ENCODE results near the gene RNF227.

Gene RNF227

DNA sequence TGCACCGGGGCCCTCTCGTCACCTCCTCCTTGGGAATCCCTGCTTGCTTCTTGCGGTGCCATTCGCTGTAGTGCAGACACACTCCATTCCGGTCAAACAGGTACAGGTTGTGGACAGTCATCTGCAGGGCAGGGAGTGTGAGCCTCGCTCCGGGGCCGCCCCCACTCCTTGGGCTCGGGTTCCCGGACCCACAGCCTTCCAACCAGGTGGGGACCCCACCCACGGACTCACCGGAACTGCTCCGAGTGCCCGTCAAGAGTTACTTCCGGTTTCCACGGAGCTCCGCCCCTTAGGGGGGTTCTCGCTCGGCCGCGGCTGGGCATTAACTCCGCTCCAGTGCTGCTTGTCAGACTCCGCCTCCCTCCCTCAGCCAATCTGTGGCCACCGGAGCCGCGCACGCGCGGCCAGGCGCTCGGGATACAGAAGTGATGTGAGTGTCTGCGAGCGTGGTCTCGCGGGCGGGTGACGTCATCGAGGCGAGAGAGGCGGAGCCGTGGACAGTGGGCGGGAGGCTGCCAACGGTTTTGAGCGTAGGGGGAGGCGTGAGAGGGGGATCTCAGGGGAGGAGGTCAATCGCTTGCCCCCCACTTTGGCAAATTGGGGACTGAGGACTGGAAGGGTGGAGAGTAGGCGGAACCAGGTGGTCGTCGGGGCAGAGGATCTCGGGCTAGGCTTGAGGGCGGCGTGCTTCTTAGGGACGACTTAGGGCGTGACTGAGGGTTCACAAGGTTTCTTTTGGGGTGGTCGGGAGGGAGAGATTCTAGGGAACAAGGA lies 15.8 kb upstream of the RNF227 start, which contains the start of the genes CNTROB and TRAPPC1:
Gene CNTROB (plus strand): TSS at position 498 of the 774 bp plus-strand sequence. CDS start 874 bp downstream, outside the sequence.
Gene TRAPPC1 (minus strand): TSS at position 238 of the 774 bp plus-strand sequence. CDS start 117 bp downstream, at position 121.
- peak; percentile 99 for DNase-seq
- TF ChIP-seq, protein P1, sequence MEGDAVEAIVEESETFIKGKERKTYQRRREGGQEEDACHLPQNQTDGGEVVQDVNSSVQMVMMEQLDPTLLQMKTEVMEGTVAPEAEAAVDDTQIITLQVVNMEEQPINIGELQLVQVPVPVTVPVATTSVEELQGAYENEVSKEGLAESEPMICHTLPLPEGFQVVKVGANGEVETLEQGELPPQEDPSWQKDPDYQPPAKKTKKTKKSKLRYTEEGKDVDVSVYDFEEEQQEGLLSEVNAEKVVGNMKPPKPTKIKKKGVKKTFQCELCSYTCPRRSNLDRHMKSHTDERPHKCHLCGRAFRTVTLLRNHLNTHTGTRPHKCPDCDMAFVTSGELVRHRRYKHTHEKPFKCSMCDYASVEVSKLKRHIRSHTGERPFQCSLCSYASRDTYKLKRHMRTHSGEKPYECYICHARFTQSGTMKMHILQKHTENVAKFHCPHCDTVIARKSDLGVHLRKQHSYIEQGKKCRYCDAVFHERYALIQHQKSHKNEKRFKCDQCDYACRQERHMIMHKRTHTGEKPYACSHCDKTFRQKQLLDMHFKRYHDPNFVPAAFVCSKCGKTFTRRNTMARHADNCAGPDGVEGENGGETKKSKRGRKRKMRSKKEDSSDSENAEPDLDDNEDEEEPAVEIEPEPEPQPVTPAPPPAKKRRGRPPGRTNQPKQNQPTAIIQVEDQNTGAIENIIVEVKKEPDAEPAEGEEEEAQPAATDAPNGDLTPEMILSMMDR (IDR thresholded peaks at IDR 0.05) = no peak
- H3K27ac Mint-ChIP-seq = peak within 1 kb of the TSS; percentile 97
- peaks cover 39% of the 10 kb centered on the region for H3K27me3 Mint-ChIP-seq (ENCODE audit: low read depth, poor library complexity)
- H3K9me3 Mint-ChIP-seq = no peaks in the 10 kb centered on the region
- H3K36me3 Mint-ChIP-seq (ENCODE audit: low read depth) = peaks cover 27% of the 10 kb centered on the region
- H3K4me3 Mint-ChIP-seq = peak within 1 kb of the TSS; percentile 99
- peaks cover 75% of the 10 kb centered on the region for H3K4me1 Mint-ChIP-seq

DNA sequence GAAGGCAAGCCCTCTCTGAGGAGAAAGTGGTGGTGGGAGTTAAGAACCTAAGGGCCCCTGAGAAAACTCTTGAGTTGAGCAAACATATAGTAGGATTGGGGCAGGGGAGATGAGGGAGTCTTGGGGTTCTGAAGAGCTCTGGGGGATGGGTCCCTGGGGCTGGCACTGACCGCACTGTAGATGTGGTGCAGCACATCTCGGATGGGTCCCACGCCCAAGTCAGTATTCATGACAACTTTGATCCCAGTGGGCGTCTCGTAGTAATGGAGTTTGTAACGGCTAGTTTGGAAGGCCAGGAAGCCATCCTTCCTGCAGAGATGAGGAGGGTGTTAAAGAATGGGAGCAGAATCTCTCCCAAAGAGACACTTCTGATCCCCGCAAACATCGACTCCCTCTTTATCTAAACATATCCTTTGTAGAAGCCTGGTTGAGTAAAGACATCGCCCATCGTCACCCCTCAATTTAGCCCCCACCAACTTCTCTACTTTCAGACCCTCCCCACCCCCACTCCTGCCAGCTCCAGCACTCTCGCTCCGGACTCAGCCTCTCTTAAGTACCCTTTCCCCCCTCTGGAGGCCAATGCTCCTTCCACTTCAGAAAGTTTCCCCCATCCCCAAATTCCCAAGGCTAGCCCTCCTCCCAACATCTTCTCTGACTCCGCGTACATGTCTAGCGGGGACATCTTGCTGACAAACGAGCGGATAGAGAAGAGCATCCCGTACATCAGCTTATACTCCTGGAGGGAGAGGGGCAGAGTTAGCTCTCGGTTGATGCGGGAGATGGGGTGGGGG lies 14.9 kb upstream of the RNF227 start:
- Mint-ChIP-seq H3K9me3 (no peaks in the 10 kb centered on the region), H3K4me3 (peak overlapping the region; percentile 99), H3K4me1 (peaks cover 75% of the 10 kb centered on the region), H3K27ac (peak overlapping the region; percentile 27), H3K27me3 (ENCODE audit: low read depth, poor library complexity) (peaks cover 48% of the 10 kb centered on the region), H3K36me3 (ENCODE audit: low read depth) (peaks cover 18% of the 10 kb centered on the region)
- no peak for DNase-seq
- TF ChIP-seq, protein P1 (IDR thresholded peaks at IDR 0.05) = no peak

DNA sequence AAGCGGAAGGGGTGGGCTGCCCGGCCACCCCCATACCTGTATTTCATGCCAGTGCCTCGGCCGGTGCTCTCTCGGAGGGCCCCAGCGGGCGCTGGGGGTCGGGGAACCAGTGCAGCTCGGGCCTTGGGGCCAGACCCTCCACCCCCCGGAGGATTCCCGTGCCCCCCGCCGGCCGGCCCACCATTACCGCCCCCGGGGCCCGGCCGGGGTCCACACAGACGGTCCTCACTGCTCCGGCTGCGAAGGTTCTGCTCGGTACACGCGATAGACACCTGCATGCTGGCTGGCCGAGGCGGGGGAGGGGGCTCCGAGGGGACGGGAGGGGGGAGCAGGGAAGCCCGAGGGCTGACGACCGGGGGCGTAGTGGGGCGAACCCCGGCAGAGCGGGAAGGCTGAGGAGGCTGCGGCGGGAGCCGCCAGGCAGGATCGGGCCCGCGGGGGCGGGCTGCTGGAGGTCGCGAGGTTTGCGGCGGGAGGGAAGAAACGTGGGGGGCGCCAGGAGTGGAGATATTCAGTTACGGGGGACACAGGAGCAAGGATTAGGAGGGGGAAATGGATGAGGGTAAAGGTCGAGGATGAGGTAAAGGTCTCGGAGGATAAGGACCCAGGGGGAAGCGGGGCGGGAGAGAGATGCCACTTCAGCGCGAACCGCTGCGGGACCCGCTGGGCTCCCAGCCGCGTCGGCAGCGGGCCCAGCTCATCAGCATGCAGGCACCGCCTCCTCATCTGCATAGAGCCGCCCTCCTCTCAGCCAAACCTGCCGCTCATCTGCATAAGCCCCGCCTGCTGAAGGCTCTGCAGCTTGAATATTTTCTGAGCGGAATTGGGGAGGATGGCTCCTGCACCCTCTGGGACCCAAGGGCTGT lies 13.3 kb upstream of the RNF227 start, which contains the start of gene KCNAB3:
Gene KCNAB3 (minus strand): TSS at position 699 of the 866 bp plus-strand sequence. CDS start 421 bp downstream, at position 278.
- peak; percentile 86 for DNase-seq
- peak within 1 kb of the TSS; percentile 99 for H3K4me3 Mint-ChIP-seq
- no peaks in the 10 kb centered on the region for H3K9me3 Mint-ChIP-seq
- peaks cover 2% of the 10 kb centered on the region for H3K36me3 Mint-ChIP-seq (ENCODE audit: low read depth)
- H3K27me3 Mint-ChIP-seq (ENCODE audit: low read depth, poor library complexity) = peaks cover 52% of the 10 kb centered on the region
- no peak within 1 kb of the TSS for H3K27ac Mint-ChIP-seq
- TF ChIP-seq, protein P1 (IDR thresholded peaks at IDR 0.05) = no peak
- peaks cover 62% of the 10 kb centered on the region for H3K4me1 Mint-ChIP-seq

DNA sequence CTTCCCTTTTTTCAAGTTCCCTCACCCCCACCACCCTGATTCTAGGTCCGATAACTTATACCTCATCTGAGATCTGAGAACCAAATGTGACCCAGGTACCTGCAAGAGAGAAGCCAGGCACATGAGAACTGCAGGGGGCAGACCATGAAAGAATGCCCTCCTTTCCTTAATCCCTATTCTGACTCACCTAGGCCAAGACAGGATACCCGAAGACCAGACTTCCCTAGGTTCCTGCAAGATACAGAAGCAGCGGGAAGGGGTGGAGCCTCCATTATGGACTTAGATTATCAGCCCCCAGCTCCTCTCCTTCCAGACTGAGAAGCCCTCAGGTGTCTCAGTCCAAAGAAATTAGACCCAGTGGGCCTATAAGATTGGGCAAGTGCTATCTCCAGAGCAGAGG lies 11.5 kb upstream of the RNF227 start:
- TF ChIP-seq, protein P1 (IDR thresholded peaks at IDR 0.05) = no peak
- no peak overlapping the region for H3K4me3 Mint-ChIP-seq
- peaks cover 59% of the 10 kb centered on the region for H3K27me3 Mint-ChIP-seq (ENCODE audit: low read depth, poor library complexity)
- H3K4me1 Mint-ChIP-seq = peaks cover 52% of the 10 kb centered on the region
- no peak overlapping the region for H3K27ac Mint-ChIP-seq
- DNase-seq = no peak
- H3K9me3 Mint-ChIP-seq = no peaks in the 10 kb centered on the region
- H3K36me3 Mint-ChIP-seq (ENCODE audit: low read depth) = no peaks in the 10 kb centered on the region

DNA sequence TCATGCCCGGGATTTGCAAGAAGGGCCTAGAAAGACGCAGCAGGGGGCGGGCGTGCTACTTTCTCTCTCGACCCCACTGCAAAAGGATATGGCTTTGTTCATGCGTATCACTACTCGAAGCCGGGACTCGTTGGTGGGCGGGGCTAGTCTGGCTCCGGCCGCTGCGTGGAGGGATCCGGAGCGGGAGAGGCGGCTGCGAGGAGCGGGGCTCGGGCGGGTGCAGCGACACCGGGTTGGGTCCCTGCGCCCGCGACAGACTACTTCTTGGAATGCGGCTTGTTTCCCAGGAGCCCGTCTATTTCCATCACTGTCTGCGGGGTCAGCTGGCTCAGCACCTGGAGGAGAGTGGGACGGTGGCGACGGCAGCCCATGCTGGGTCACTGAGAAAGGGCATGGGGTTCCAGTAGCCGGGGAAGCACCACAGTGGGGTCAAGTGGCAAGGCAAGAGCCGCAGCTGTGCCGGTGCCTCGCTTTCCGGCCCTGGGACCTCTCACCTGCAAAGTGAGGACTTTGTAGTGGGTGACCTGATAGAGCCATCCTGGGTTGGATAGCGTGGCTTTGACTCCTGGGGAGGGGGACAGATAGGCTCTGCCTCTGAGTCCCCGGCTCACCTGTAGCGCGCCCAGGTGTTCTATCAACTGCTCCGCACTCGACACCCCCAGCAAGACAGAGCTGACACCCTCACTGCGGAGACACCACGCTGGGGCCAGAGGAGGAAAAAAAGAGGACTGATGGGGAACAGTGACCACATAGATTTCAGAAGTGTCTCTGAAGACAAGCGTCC lies 6.9 kb upstream of the RNF227 start:
- TF ChIP-seq, protein P1 (IDR thresholded peaks at IDR 0.05) = no peak
- peak; percentile 88 for DNase-seq
- peaks cover 3% of the 10 kb centered on the region for H3K9me3 Mint-ChIP-seq
- H3K4me3 Mint-ChIP-seq = peak overlapping the region; percentile 65
- peaks cover 51% of the 10 kb centered on the region for H3K27me3 Mint-ChIP-seq (ENCODE audit: low read depth, poor library complexity)
- H3K36me3 Mint-ChIP-seq (ENCODE audit: low read depth) = peaks cover 4% of the 10 kb centered on the region
- no peak overlapping the region for H3K27ac Mint-ChIP-seq
- peaks cover 22% of the 10 kb centered on the region for H3K4me1 Mint-ChIP-seq
